NB4 (cell line): ENCODE measurements around the gene TC2N.

Experiments used
- CTCF ChIP-seq: IDR thresholded peaks from one replicate; pipeline ENCODE4 v1.5.1; 2012; ENCODE audit warnings: low read depth, low read length
- POLR2A ChIP-seq: IDR thresholded peaks from 2 replicates; pipeline ENCODE4 v1.6.1; 2011; ENCODE audit warnings: mild to moderate bottlenecking; ENCODE audit not compliant: insufficient read length; ENCODE audit errors: extremely low read depth

- TF ChIP-seq CTCF (no peak), POLR2A (no peak)
Observed at GRCh38 chr14:91839749-91840148, 27.6 kb downstream of the TC2N start.
